GM18519 (cell line): ENCODE results near the gene ZNF592.

ENCODE experiments used
- ATAC-seq: cut with Tn5 transposase; IDR thresholded peaks from one replicate; pipeline ENCODE4 v1.9.1; 2021; ENCODE audit warnings: mild to moderate bottlenecking, moderate library complexity; ENCODE audit not compliant: unreplicated experiment, low FRiP score

The ZNF592 gene

DNA sequence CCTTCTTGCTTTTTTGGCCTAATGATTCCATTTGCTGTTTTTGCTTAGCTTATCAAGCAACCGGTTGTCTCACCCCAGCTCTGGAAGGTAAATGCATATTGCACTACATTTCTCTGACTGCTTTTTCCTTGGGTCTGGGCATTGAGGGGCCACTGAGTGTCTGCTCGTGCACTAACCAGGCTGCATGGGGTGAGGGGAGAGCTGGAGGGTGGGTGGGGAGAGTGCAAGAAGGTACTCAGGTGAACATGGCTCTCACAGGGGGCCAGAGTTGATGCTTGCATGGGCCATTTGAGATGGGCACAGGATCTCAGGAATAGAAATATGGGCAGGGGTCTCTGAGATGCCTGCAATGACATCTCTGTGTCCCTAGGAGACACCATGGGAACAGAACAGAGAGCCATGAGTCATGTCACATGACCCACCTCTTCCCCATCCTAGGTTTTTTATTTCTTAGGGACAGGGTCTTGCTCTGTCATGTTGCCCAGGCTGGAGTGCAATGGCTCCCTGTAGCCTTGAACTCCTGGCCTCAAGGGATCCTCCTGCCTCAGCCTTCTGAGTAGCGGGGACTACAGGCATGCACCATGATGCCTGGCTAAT lies 75.0 kb downstream of the ZNF592 start:
- no peak for ATAC-seq

DNA sequence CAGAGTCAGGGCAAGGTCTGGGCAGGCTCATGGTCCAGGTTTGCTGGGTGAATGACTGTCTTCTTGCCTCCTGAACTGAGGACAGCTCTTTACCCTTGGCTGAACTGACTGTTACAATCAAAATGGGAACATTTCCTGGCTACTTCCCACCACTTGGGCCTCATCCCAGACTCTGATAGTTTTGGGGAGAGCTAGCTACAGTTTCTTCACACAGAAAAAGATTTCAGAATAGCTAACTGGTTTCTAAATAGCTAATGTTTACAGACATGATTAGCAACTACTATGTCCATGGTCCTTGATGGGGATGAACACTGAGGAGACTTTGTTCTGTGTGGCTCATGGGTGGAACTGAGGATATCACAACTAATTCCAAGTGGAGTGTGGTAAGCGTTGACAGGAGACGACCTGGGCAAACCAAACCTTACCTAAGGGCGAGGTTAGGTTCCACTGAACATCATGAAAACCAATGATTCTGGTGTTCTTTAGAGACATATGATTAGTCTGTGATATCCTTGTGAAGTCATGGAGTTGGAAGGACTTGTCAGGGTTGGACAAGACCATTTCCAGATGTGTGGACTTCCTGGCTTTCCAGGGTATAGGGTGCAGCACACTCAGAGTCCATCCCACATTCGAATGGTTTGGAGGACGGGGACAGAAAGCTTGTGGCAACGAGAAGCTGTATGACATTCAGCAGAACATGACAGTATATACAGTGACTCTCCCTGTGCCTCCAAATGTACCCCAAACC lies 76.0 kb downstream of the ZNF592 start:
- no peak for ATAC-seq

DNA sequence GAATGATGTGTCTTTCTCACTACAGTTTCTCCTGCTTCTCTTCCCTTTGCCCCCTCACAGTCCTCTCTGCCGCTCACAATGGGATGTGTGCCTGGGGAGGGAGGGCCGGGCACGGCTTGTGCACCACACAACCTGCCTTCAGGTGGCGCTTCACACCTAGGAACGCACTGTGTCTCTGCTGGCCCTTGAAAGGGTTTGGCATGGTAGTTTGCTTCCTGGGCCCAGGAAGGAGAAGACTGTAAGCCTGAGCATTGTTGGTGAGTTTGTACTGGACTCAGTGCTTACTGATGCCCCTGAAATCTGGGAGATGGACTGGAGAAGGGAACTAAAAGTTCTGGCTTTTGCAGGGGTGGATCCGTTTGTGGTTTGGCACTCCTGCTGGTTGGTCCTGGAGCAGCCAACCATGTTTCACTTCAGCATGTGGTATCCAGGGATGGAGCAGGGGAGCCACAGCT lies 78.0 kb downstream of the ZNF592 start:
- no peak for ATAC-seq

DNA sequence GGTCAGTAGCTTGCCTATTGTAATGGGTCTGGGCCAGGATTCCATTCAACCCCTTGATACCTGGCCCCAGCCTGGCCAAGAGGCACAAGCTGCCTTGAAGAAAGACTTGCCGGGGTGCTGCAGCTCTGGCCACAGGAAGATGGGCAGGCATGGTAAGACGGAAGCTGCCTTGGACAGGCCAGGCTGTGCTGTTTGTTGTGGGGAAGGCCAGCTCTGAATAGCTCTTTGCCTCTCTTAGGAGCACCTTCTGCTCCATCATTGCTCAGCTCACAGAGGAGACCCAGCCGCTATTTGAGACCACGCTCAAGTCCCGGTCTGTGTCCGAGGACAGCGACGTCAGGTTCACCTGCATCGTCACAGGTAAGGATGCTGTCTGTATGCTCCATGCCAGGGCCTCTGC lies 78.9 kb downstream of the ZNF592 start:
- no peak for ATAC-seq

DNA sequence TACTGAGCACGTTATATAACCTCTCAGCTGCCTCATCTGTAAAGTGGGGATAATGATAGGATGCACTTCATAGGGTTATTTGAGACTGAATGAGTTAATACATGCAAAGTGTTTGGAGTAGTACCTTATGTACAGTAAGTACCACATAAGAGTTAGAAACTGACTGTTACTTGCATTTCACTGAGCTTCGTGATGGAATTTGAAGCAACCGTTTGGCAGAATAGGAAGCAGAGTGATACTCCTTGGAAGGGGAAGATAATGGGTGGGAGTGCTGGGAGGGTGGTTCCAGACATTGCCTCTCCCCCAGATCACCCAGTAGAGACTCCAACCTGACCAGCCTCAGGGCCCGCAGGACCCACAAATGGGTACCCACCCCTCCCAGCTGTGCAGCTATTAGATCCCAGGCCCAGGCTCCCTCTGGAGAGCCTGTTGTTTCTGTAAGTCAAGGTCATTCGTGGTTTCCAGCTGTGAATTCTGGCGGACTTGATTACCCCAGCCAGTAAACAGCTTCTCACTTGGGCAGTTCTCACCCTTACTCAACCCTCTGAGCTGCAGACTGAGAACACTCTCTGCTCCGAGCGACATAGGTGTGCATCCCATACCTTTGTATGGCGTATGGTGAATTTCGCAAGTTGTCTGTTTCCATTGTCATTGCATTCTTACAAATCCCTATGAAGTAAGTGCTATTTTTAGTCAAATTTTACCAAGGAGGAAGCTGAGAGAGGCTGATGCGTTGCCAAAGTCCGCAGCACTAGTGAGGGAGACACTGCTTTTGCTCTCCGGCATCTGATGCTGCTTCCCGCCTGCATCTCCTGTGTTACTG lies 79.9 kb downstream of the ZNF592 start:
- ATAC-seq = no peak

DNA sequence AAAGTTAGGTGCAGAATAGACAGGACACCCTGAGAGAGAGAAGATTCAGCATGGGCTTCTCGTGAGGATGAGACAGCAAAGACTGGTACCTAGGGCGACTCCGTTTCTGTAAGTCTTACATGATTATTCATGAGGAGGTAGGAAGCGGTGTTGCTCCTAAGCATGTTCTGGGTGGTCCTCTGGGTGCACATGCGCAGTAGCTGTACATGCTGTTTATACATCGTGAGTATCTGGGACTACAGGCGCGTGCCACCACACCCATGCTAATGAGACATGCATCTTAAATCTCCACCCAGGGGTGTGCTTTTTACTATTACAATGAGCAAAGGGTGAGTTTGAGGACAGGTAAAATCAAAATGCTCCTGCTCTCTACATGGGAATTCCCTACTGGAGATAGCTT lies 81.0 kb downstream of the ZNF592 start:
- ATAC-seq = no peak

DNA sequence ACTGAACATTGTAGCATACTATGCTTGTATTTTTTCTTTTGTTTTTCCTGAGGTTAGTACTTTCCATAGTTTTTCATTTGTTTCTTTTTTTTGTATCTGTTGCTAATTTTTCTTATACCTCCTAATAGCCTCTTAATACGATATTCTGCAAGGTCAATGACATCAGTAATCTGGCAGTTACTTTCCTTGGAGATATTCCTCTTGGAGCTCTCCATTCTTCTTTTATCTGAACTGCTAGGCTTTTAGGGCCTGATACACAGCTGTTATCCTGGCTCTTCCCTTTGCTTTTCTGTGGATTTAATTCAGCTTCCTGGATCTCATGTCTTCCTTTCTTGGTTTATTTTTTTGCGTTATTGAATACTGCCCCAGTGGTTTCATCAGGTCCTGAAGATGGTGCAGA lies 81.6 kb downstream of the ZNF592 start:
- no peak for ATAC-seq

DNA sequence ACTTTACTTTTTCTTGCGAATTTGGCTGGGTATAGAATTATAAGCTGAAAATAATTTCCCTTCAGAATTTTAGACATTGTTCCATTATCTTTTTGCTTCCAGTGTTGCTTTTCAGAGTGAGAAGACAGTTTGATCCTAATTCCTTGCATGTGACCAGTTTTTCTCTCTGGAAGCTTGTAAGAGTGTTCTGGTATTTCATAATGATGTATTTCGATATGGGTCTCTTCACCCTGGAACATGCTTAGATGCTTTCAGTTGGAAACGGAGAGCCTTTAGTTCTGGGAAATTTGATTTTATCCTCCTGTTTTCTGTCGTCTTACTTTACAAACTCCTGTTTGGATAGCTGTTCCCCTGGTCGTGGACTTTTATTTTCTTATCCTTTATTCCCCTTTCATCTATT lies 82.6 kb downstream of the ZNF592 start:
- ATAC-seq = no peak

DNA sequence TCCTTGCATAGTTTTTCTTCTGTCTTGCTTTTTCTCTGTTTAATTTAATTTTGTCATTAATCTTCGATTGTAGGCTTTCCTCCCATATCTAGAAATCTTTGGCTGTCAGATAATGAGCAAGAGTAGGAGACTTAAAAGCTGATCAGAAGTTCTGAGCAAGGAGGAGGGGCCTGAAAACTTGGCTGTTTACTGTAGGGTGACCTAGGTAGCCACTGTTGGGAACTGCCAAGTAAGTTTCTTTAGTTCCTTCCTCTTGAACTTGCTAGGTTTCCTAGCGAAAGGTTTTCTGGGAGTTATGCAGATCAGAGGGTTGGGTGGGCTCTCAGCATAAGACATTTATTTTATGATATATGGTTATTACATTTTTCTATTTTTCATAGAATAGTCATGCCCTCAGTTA lies 83.2 kb downstream of the ZNF592 start:
- ATAC-seq = no peak

DNA sequence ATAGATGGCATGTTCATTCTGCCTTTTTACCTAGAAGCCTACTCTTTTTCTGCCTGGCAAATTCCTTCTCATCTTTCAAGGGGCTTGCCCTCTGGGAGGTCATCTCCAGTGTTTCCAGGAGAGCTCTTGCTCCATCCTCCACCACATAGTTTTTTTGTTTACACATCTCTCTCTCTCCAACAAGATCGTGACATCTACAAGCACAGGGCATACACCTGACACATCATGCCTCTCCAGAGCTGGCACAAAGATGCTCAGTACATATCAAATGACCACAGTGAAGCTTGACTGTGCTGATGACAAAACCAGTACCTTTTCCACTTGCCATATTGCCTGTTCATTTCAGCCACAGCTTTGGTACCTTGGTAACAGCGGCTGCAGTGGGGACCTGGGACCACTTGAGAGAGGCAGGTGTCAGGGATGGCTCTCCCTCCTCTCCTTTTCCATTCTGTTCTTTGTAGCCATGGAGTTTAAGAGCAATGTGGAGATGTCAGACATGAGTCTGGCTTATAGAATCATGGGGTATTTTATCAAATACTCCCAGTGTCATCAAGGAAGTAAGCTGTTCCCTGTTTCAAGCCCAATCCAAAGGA lies 84.2 kb downstream of the ZNF592 start:
- ATAC-seq = no peak

DNA sequence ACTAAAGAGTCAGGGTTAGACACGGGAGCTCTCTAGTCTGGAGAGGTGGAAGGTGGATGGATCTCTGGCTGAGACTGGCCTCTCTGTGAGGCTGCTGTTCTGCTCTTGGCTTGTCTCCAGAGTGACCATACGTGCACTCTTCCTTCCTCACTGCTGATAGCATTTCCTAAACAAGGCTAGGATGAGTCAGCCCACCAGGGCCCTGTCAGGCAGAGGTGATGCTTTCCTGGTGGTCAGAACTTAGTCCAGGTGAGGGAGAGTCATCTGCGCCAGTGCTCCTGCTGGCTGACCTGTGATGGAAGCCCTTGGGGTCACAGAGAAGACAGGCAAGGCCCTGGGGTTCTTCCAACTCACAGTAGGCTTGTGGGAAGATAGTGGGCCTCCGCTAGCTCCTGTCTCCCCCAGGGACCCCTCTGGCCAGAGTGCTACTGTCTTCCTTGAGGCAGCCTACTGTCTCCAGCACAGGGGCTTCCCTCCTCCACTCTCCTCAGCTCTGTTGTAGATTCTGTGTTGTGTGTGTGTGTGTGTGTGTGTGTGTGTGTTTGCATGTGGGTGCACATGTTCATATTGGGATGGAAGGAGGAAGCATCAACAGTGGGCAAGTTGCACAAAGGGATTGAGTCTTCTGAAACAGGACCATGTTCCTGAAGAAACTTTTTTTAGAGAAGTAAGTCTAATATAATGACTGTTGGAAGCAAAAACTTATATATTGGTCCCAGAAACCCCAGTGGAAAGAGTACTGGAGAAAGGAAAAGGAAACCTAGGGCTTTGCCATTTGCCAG lies 85.2 kb downstream of the ZNF592 start:
- ATAC-seq = no peak

DNA sequence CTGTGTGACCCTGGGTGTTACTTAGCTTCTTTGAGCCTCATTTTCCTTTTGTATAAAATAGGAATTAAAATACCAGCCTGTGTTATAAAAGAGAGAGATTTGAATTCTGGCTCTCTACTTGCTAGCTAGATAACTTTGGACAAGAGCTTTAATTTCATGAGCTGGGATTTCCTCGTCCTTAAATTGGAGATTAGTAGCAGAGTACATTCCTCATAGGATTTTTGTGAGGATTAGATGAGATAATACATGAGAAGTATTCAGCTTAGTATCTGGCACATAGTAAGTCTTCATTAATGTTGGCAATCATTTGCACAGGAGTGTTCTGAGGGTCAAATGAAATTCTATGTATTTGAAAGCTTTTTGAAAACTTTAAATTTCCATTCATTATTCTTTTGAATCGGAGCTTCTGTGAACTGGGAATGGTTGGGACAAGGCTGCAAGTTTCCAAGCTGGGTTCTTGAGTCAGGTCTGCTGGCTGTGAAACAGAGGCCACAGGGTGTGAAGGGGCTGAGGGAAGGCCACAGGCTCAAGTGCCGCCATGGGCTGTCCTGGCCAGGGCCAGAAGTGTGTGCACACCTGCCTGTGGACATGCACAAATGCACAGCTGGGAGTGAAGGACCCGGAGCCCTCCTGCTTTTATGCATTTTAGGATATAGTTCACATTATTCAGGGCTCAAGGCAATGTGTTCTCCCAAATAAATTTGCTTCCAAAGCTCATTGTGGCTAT lies 86.0 kb downstream of the ZNF592 start:
- ATAC-seq = no peak

DNA sequence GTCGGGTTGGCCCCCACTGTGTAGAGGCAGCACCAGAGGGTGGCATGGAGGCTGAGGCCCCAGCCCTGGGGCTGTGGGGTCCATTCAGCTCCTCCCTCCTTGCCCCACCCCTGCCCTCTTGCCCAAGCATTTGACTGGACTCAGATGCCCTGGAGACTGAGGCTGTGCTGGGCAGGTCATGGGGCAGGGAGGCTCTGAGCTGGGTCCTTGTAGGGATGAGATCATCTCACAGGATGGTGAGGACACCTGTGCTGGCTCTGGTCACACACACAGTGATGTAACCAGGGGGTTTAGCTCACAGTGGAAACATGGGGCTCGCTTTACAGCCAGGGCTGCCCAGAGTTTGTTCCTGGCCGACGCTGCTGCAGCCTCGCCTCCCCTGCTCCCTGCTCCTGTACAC lies 86.6 kb downstream of the ZNF592 start:
- no peak for ATAC-seq

DNA sequence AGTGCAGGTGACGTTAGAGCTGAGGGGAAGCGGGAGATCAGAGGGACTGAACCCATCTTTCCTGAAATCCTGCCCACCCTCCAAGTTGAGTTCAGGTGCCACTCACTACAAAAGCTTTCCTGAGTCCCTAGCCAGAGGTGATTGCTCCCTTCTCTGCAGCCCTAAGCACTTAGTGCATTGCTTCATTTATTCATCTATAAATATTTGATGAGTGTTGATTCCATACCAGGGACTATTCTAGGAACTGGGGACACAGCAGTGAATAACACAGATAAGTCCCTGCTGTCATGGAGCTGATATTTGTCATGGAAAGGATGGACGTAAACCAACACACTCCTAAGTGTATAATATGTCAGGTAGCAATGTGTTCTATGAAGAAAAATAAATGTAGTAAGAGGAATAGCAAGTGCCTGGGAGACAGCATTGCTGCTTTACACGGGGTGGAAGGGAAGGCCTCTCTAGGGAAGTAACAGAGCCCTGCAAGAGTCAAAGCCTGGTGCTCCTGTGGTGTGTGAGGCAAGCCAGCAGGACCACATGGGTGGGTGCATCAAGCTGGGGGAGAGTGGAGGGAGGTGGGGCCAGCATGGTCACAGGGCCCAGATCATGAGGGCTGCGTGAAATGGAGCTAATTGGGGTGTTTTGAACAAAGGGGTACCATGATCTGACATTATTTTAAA lies 87.4 kb downstream of the ZNF592 start:
- ATAC-seq = no peak

DNA sequence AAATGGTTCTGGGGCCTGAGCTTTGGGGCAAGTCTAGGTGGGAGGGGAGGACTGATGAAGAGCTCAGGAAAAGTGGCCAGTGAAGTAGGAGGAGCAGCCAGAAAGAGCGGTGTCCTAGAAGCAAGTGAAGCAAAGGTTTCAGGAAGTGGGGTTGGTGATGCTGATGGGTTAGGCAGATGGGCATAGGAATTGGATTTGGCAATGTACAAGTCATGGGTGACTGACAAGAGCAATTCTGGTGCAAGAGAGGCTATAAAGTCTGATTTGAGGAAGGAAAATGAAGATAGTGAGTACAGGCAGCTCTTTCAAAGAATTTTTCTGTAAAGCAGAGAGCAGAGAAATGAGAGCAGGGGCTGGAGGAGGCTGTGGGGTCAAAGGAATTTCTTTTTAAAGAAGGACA lies 88.5 kb downstream of the ZNF592 start:
- ATAC-seq = no peak

DNA sequence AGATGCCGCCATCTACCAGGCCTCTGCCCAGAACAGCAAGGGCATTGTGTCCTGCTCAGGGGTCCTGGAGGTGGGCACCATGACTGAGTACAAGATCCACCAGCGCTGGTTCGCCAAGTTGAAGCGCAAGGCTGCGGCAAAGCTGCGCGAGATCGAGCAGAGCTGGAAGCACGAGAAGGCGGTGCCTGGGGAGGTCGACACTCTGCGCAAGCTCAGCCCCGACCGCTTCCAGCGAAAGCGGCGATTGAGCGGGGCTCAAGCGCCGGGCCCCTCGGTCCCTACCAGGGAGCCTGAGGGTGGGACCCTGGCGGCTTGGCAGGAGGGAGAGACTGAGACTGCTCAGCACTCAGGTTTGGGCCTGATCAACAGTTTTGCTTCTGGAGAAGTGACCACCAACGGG lies 91.3 kb downstream of the ZNF592 start:
- ATAC-seq = no peak

DNA sequence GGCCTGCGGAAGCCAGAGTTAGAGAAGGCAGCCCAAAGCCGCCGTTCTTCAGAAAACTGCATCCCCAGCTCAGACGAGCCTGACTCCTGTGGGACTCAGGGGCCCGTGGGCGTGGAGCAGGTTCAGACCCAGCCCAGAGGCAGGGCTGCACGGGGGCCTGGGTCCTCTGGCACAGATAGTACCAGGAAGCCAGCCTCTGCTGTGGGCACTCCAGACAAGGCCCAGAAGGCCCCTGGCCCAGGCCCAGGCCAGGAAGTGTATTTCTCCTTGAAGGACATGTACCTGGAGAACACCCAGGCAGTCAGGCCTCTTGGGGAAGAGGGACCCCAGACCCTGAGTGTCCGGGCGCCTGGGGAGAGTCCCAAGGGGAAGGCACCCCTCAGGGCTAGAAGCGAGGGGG lies 91.9 kb downstream of the ZNF592 start:
- no peak for ATAC-seq

DNA sequence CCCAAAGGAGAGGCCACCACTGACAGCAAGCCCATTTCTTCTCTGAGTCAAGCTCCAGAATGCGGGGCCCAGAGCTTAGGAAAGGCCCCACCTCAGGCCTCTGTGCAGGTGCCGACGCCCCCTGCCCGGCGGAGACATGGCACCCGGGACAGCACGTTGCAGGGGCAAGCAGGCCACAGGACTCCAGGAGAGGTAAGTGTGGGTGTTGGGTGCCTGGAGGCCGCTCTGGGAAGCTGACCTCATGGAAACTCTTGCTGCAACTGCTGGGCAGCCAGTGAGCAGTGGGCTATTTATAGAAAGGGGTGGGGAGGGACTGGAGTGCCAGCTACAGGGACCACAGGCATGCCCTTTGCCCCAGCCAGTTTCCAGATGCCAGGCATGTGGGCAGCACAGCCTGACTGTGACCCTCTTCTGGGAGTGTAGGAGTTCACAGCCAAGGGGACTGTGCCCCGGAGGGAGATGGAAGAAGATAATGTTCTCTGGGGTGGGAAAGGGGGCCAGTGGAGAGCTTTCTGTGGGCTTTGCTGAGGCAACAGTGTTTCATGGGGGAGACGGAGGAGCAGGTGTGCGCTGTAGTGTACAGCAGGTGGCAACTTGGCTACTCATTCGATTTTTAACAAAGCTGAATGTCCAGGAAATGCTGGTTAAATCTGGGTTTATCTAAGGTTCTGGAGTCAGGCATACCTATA lies 92.5 kb downstream of the ZNF592 start:
- ATAC-seq = no peak

DNA sequence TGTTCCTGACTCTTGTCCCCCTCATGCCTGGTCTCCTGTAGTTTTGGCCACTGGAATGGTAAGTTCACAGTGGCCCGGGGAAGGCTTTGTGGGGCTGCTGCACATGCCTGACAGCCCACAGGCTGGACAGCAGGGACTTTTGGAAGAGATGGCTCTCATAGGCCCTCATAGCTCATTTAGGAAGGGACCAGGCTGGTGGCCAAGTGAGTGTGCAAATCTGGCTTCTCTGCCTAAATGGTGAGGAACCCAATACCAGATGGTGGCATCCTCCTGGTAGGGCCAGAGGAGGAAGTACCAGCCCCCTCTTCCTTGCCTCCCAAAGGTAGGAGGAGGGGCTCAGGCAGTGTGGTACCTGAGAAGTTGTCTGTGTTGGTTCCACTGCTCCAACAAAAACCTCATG lies 94.4 kb downstream of the ZNF592 start:
- ATAC-seq = no peak
